HS-27A (cell line): ENCODE results near the gene IQSEC1.
A peak's percentile ranks its signal among the peaks of the same experiment; 100 is the strongest.

Experiments used
- DNase-seq: peaks from one replicate; pipeline ENCODE4 v3.0.0-alpha.2; 2012; ENCODE audit warnings: low read depth, missing footprints

IQSEC1 gene

DNA sequence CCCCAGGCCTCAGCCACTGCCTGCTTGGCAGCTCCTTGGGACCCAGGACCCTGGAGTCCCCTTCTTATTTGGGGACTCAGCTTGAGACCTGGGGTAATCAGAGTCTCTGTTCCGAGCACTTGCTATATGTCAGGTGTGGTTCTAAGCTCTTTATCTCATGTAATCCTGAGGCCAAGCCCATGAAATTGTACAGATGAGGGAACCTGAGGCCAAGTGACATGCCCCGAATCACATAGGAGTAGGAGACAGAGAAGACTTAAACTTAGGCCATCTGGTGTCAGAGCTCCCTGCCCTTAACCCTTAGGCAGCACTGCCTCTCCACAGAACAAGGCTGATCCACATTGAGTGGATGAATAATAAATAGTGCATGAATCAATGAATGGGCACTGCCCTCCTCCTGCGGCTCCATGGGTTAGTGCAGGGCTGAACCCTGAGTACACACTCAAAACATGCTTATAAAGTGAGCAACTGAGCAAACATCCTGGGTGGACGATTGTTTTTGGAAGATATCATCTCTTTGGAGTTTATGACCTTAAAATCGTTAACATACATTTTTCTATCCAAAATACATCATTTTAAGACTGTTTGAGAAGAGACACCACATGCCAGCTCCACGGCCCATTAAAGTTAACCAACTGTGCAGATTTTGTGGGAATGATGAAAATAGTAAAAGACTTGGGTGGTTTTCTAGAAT lies 33.2 kb upstream of the IQSEC1 start:
- peak; percentile 8 for DNase-seq

GRCh38 chr3:13105896-13106250 lies 32.6 kb upstream of the IQSEC1 start:
- no peak for DNase-seq

GRCh38 chr3:13105181-13105895 lies 32.1 kb upstream of the IQSEC1 start:
- no peak for DNase-seq

- DNase-seq, result no peak
Measured at GRCh38 chr3:13104511-13104910, 31.3 kb upstream of the IQSEC1 start.

GRCh38 chr3:13103416-13104058 lies 30.3 kb upstream of the IQSEC1 start:
- DNase-seq, result no peak

- DNase-seq, result no peak
Measured at GRCh38 chr3:13102386-13103345, 29.4 kb upstream of the IQSEC1 start.

GRCh38 chr3:13099707-13100106 lies 26.5 kb upstream of the IQSEC1 start:
- DNase-seq, result no peak

DNA sequence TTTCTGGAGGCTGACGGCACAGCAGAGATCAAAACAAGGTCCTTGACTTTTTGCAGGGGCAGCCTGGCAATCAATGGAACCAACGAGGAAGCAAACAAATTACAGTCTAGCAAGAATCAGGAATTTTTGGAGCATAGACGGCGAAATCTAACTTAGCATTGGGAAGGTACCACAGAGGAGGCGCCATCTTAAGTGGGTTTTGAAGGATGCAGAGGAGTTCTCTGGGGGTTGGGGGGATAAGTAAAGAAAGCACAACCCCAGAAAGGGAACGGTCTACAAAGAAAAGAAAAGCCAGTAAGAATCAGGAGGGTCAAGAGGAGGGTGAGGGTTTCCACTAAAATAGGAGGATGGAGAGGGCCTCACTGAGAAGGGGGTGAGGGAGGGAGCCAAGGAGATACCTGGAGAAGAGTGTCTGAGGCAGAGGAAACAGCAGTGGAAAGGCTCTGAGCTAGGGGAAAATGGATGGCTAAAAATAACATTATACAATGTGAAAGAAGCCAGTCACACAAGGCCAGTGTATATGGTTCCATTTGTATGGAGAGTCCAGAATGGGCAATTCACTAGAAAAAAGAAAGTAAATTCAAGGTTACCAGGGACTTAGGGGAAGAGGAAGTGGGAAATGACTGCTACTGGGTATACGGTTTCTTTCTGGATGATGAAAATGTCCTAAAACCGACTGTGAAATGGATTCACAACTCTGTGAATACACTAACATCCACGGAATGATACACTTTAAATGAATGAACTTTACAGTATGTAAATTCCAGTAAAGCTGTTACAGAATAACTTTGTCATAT lies 25.2 kb upstream of the IQSEC1 start:
- no peak for DNase-seq

- DNase-seq, result no peak
Measured at GRCh38 chr3:13096356-13096755, 23.1 kb upstream of the IQSEC1 start.

GRCh38 chr3:13095408-13095937 lies 22.2 kb upstream of the IQSEC1 start:
- DNase-seq, result no peak

DNA sequence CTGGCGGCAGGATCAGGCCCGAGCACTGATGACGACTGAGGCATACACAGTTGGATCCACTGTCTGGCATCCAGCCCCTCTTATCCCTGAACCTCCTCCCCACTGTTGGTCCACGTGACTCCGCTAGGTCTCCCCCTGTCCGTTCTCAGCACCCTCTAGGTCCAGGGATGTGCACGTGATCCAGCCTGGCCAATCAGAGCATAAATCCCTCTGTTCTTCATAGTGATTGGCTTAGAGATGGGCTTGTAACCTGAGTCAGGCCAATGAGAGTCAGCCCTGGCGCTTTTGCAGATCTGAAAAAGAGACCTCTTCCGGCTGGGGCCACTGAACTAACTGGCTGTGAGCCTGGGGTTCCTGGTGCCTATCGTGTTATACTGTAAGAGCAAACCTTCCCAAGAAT lies 20.5 kb upstream of the IQSEC1 start:
- DNase-seq, result no peak

GRCh38 chr3:13092621-13093617 lies 19.7 kb upstream of the IQSEC1 start:
- DNase-seq, result no peak

DNA sequence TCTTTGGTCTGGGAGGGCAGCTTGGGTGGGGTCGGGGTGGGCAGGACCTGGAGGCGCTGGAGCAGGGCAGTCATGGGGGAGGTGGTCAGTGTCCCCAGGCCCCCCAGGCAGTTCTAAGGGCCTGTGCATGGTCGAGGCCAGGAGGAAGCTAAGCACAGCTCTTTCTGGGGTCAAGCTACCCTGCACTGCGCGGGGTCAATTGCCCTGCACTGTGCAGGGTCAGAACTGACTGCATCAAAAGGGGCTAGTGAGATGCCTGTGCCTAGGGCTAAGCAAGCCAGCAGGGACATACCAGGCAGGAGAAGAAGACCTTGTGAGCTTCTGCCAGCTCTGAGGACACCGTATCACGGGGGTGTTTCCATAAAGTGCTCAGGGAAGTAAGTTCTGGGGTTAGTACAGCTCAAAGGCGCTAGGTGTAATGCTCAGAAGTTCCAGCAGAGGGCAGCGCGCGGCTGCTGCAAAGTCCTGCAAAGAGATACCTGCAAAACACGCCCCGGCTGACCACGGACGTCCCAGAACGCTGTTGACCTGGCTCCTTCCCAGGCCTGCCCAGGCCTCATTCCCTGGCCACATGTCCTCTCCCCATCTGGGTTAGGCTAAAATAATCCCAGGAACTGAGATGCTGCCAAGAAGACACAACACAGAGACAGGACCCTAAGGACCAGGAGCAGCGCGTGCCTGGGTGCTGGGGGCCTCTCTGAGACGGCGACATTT lies 18.8 kb upstream of the IQSEC1 start:
- DNase-seq, result peak; percentile 33

GRCh38 chr3:13088028-13089006 lies 15.1 kb upstream of the IQSEC1 start:
- no peak for DNase-seq

- no peak for DNase-seq
Measured at GRCh38 chr3:13087320-13087990, 14.2 kb upstream of the IQSEC1 start.

- no peak for DNase-seq
Measured at GRCh38 chr3:13086531-13086981, 13.3 kb upstream of the IQSEC1 start.

DNA sequence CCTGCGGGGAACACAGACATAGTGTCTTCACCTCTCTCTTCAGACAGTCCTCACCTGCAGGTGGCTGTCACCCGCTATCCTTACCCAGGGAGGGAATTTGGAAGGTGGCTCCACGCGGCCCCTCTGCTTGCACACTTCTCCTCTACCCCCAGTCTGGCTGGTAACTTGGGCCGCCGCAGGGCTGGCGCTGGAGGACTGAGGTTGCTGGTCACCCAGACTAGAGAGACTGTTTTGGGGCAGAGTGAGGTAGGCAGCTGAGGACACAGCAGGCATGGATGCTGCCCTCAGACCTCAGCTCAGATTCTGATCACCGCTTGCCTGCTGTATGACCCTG lies 12.6 kb upstream of the IQSEC1 start:
- no peak for DNase-seq
